GM08714 (cell line): ENCODE data around the gene CACNB4.
"Not testable (repeated sequence)": the region's sequence is repeated elsewhere in the genome, so short reads cannot be mapped to it uniquely, and the experiment has no call there.

Experiments
- H3K4me3 ChIP-seq: fragments of 200-500 bp; sonication (Bioruptor generic); 2 replicates; pipeline ENCODE4 v1.5.1; 2014; ENCODE audit warnings: mild to moderate bottlenecking, low read length, inconsistent platforms
- ZNF274 ChIP-seq: IDR thresholded peaks from 2 replicates; pipeline ENCODE4 v1.6.1; 2012; ENCODE audit warnings: mild to moderate bottlenecking, low read depth, low read length

The CACNB4 gene

GRCh38 chr2:151922845-151923666 is 175.8 kb downstream of the CACNB4 start:
- no peak overlapping the region for H3K4me3 ChIP-seq
- no peak for TF ChIP-seq ZNF274

- TF ChIP-seq ZNF274: no peak
- H3K4me3 ChIP-seq: no peak overlapping the region
These were observed 179.1 kb downstream of the CACNB4 start for GRCh38 chr2:151919786-151920185.

GRCh38 chr2:151918308-151918707 is 180.5 kb downstream of the CACNB4 start:
- no peak for TF ChIP-seq ZNF274
- H3K4me3 ChIP-seq: no peak overlapping the region

- TF ChIP-seq ZNF274: no peak
- H3K4me3 ChIP-seq: no peak overlapping the region
These were observed 182.2 kb downstream of the CACNB4 start for GRCh38 chr2:151916632-151917031.

- not testable (repeated sequence) for H3K4me3 ChIP-seq
These were observed 183.2 kb downstream of the CACNB4 start for GRCh38 chr2:151915629-151916025.

- no peak overlapping the region for H3K4me3 ChIP-seq
- no peak for TF ChIP-seq ZNF274
These were observed 183.7 kb downstream of the CACNB4 start for GRCh38 chr2:151914989-151915628.

- no peak for TF ChIP-seq ZNF274
These were observed 190.5 kb downstream of the CACNB4 start for GRCh38 chr2:151908204-151908882.

GRCh38 chr2:151907286-151908203 is 191.3 kb downstream of the CACNB4 start:
- no peak for TF ChIP-seq ZNF274
- no peak overlapping the region for H3K4me3 ChIP-seq

More at GRCh38 chr2:151908204-151908882, 190.5 kb downstream of the CACNB4 start:
- H3K4me3 ChIP-seq: no peak overlapping the region

- TF ChIP-seq ZNF274: no peak
- H3K4me3 ChIP-seq: no peak overlapping the region; the same call in 1 of the 2 replicates
These were observed 192.2 kb downstream of the CACNB4 start for GRCh38 chr2:151906633-151906998.

- TF ChIP-seq ZNF274: no peak
- no peak overlapping the region; the same call in 1 of the 2 replicates for H3K4me3 ChIP-seq
These were observed 192.7 kb downstream of the CACNB4 start for GRCh38 chr2:151905963-151906632.

- no peak for TF ChIP-seq ZNF274
- no peak overlapping the region for H3K4me3 ChIP-seq
These were observed 194.0 kb downstream of the CACNB4 start for GRCh38 chr2:151904807-151905206.

- no peak for TF ChIP-seq ZNF274
- no peak overlapping the region for H3K4me3 ChIP-seq
These were observed 194.8 kb downstream of the CACNB4 start for GRCh38 chr2:151904021-151904420.

GRCh38 chr2:151902829-151903228 is 196.0 kb downstream of the CACNB4 start:
- TF ChIP-seq ZNF274: no peak
- no peak overlapping the region for H3K4me3 ChIP-seq
